ENCODE measurements around the gene TBL3.

TBL3 gene

DNA sequence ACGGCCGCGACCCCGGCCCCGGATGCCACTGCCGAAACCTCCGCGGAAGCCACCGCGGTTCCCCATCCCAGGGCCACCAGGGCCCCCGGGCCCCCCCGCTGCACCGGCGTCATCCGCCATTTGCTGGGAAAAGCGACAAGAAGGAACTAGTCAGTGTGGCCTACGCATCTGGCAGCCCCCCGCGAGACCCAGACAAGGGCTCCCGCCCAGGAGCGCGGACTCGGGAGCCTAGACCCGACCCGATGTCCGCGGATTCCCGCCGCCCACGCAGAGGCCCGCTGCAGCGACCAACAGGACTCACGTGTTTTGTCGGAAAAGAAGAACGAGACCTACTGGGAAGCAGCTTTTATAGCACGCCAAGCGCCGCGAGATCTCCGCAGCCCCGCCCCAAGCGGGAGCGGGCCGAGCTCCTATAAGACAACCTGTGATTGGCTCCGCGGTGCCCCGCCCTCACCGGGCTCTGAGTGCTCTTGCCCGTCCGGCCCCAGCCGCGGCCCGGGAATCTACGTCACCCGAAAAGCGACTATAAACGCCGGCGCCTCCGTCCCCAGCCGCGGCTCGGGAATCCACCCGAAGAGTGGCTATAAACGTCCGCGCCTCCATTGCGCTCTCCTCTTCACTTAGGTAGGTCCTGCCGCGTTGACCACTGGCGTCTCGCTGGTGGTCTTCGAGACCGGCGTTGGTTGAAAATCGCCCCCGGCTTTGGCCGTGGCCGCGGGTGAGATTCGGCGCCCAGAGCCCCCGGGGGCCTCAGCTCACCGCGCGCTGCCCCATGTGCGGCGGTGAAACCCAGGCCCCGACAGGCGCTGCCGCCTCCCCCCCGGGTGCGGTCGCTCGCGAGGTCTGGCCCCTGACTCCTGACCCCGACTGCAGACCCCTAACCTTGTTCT lies 7.1 kb upstream of the TBL3 start, which contains the start of gene RPS2:
Gene RPS2, minus strand, starts transcription at position 321 of the 890 bp plus-strand sequence. Its CDS starts 201 bp downstream, at position 120.
- TF ChIP-seq, protein P1, sequence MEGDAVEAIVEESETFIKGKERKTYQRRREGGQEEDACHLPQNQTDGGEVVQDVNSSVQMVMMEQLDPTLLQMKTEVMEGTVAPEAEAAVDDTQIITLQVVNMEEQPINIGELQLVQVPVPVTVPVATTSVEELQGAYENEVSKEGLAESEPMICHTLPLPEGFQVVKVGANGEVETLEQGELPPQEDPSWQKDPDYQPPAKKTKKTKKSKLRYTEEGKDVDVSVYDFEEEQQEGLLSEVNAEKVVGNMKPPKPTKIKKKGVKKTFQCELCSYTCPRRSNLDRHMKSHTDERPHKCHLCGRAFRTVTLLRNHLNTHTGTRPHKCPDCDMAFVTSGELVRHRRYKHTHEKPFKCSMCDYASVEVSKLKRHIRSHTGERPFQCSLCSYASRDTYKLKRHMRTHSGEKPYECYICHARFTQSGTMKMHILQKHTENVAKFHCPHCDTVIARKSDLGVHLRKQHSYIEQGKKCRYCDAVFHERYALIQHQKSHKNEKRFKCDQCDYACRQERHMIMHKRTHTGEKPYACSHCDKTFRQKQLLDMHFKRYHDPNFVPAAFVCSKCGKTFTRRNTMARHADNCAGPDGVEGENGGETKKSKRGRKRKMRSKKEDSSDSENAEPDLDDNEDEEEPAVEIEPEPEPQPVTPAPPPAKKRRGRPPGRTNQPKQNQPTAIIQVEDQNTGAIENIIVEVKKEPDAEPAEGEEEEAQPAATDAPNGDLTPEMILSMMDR (IDR thresholded peaks at IDR 0.05; ENCODE audit: insufficient read depth, low read length, missing control alignments), result no peak
- peak; percentile 89 for DNase-seq (ENCODE audit: low read depth, low spot score)
- CTCF ChIA-PET, result interaction anchor here (1.2 to 2.4 kb wide), 3 partner anchors 19 to 176 kb away, joined by 3 to 12 read pairs (median 3); no protein-coding TSS in a partner anchor
- POLR2A ChIA-PET, result interaction anchor here (0.6 to 2.3 kb wide), 39 partner anchors 12 to 1192 kb away, joined by 3 to 45 read pairs (median 3); partner anchors contain the start of genes FAHD1, GFER, HAGH and MSRB1
- H3K4me3 ChIP-seq (ENCODE audit: low read depth, low read length), result peak within 1 kb of the TSS; percentile 92

DNA sequence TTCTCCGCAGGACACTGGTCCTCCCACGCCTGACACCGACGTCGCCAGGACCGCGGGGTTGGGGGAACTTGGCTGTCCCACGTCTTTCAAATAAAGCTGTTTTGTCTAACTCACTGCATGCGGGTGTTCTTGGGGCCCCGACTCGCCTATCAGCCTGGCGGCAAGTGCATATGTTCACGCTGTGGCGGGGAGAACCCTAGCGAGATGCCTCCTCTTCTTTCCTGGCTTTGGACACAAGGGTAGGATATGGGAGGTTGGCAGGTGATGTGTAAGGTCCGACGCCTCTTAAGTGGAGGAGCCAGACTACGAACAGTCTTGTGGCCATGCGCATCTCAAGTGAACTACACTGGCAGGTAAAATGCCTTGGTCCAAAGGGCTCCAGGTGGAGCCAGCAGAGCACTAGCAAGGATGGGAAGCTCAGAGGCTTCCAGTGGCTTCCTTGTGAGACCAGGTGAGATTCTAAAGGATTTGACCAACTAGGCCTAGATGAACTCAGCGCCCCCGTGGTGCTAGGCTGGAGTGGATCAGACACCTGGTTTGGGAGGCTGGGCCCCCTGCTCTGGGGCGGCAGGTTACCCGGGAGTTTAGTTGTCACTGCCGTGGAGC lies 6.4 kb upstream of the TBL3 start:
- CTCF ChIA-PET, result interaction anchor here (1.2 to 2.4 kb wide), 2 partner anchors 19 to 175 kb away, joined by 3 to 12 read pairs; no protein-coding TSS in a partner anchor
- H3K4me3 ChIP-seq (ENCODE audit: low read depth, low read length), result peak overlapping the region; percentile 92
- TF ChIP-seq, protein P1 (IDR thresholded peaks at IDR 0.05; ENCODE audit: insufficient read depth, low read length, missing control alignments), result no peak
- no peak for DNase-seq (ENCODE audit: low read depth, low spot score)
- POLR2A ChIA-PET, result interaction anchor here (0.6 to 2.3 kb wide), 29 partner anchors 12 to 225 kb away, joined by 3 to 45 read pairs (median 4); partner anchors contain the start of genes FAHD1, GFER, HAGH and MSRB1

DNA sequence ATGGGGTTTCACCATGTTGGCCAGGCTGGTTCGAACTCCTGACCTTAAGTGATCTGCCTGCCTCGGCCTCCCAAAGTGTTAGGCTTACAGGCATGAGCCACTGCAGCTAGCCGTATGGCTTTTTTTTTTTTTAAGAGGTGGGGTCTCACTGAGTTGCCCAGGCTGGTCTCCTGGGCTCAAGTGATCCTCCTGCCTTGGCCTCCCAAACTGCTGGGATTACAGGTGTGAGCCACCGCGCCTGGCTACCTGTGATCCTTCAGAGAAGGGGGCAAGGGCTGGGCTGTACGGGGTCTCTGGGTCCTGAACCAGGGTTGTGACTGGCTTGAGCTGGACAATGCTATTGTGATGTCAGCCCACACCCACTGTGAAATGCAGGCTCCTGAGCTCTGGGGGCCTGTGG lies 5.4 kb upstream of the TBL3 start, which contains the start of gene RNF151:
Gene RNF151, plus strand, starts transcription at position 397 of the 400 bp plus-strand sequence. CDS start 26 bp downstream, outside the sequence.
- TF ChIP-seq, protein P1 (IDR thresholded peaks at IDR 0.05; ENCODE audit: insufficient read depth, low read length, missing control alignments), result no peak
- POLR2A ChIA-PET, result no interaction called here
- no peak for DNase-seq (ENCODE audit: low read depth, low spot score)
- CTCF ChIA-PET, result interaction anchor here (1.6 to 2.4 kb wide), 2 partner anchors 37 to 174 kb away, joined by 5 to 12 read pairs; no protein-coding TSS in a partner anchor
- H3K4me3 ChIP-seq (ENCODE audit: low read depth, low read length), result peak within 1 kb of the TSS; percentile 92

DNA sequence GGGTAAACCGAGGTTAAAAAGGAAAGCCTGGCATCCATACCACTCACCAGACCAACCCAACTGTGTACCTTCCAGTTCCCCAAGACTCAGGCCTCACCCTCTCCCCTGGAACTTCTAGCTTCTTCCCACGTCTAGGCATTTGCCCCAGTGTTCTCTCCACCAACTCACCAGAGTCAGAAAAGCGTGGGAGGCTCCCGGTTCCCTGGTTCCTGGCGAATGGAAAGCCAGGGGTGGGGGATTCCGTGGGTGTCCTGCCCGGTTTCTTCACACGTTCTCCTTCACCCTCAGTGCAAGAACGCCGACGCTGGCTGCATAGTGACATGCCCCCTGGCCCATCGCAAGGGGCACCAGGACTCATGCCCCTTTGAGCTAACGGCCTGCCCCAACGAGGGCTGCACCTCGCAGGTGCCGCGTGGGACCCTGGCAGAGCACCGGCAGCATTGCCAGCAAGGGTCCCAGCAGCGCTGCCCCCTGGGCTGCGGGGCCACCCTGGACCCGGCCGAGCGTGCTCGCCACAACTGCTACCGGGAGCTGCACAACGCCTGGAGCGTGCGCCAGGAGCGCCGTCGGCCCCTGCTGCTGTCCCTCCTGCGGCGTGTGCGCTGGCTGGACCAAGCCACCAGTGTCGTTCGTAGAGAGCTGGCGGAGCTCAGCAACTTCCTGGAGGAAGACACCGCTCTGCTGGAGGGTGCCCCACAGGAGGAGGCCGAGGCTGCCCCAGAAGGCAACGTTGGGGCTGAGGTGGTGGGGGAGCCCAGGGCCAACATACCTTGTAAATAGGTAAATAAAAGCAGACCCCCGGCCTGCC lies 3.5 kb upstream of the TBL3 start:
- TF ChIP-seq, protein P1 (IDR thresholded peaks at IDR 0.05; ENCODE audit: insufficient read depth, low read length, missing control alignments), result no peak
- DNase-seq (ENCODE audit: low read depth, low spot score), result no peak
- no peak overlapping the region for H3K4me3 ChIP-seq (ENCODE audit: low read depth, low read length)
- ChIA-PET POLR2A (interaction anchor here (1.1 kb wide), 1 partner anchor 187 kb away, joined by 3 read pairs; the partner anchor contains the start of gene TRAF7), CTCF (interaction anchor here (2.5 kb wide), 1 partner anchor 172 kb away, joined by 5 read pairs; no protein-coding TSS in a partner anchor)

DNA sequence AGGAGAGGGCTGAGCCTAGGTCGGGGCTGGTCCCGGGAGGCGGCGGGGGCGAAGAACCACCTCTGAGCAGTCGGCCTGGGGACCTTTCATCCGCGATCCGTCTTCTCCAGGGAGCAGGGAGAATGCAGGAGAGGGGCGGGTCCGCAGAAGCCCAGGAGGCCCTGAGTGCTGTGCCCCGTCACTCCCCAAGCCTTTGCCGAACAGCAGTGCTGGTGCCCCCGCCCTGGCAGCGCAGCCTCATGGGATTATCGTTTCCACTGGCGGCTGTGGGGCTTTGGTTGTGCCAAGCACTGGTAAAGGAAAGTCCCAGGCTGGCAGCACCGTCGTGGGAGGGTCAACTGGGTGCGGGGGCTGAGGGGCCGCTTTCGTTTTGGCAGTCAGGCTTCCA lies 631 bp downstream of the TBL3 start:
- H3K4me3 ChIP-seq (ENCODE audit: low read depth, low read length), result peak overlapping the region; percentile 85
- POLR2A ChIA-PET, result interaction anchor here (1.8 to 3.1 kb wide), 3 partner anchors 10 to 183 kb away, joined by 9 to 20 read pairs (median 14); partner anchors contain the start of genes NDUFB10, NOXO1 and TRAF7
- TF ChIP-seq, protein P1 (IDR thresholded peaks at IDR 0.05; ENCODE audit: insufficient read depth, low read length, missing control alignments), result no peak
- DNase-seq (ENCODE audit: low read depth, low spot score), result no peak
- CTCF ChIA-PET, result interaction anchor here (1.4 to 1.7 kb wide), 2 partner anchors 10 kb away, joined by 5 to 7 read pairs; no protein-coding TSS in a partner anchor
